Measurements from ENCODE around the gene TRPV2. TPM values are rescaled to one million over a fixed set of nuclear protein-coding genes. Genes with fewer than 3 reads are reported as not detected.
"Not testable (repeated sequence)": the region's sequence is repeated elsewhere in the genome, so short reads cannot be mapped to it uniquely, and the experiment has no call there.

TRPV2 gene
- polyA plus RNA-seq, 1 experiment = 7.9 TPM

GRCh38 chr17:16438557-16439302 is 23.4 kb downstream of the TRPV2 start:
- no peak for TF ChIP-seq CTCF (IDR thresholded peaks at IDR 0.05; ENCODE audit: insufficient read depth, low read depth, low read length)
- ChIA-PET CTCF (interaction anchor here (0.6 to 1.9 kb wide), 9 partner anchors 10 to 412 kb away, joined by 3 to 15 read pairs (median 5); no protein-coding TSS in a partner anchor), POLR2A (interaction anchor here (0.6 to 1.3 kb wide), 8 partner anchors 9 to 97 kb away, joined by 3 to 7 read pairs (median 3); no protein-coding TSS in a partner anchor)
- Histone ChIP-seq H3K27me3 (ENCODE audit: control insufficient read depth, insufficient read depth, low read length) (no peaks in the 10 kb centered on the region), H3K4me3 (ENCODE audit: low read depth, low read length) (peak overlapping the region; percentile 94), H3K36me3 (ENCODE audit: control insufficient read depth, insufficient read depth, low read length) (peaks cover 22% of the 10 kb centered on the region)
- DNase-seq (ENCODE audit: low read depth) = peak; percentile 99

- POLR2A ChIA-PET = interaction anchor here (0.5 to 1.1 kb wide), 2 partner anchors 21 to 75 kb away, joined by 3 to 4 read pairs; no protein-coding TSS in a partner anchor
- H3K4me3 ChIP-seq (ENCODE audit: low read depth, low read length) = peak overlapping the region; percentile 94
- no peaks in the 10 kb centered on the region for H3K27me3 ChIP-seq (ENCODE audit: control insufficient read depth, insufficient read depth, low read length)
- no peak for DNase-seq (ENCODE audit: low read depth)
- CTCF ChIA-PET = interaction anchor here (1.3 to 5.4 kb wide), 5 partner anchors 10 to 75 kb away, joined by 5 to 46 read pairs (median 13); no protein-coding TSS in a partner anchor
- peaks cover 27% of the 10 kb centered on the region for H3K36me3 ChIP-seq (ENCODE audit: control insufficient read depth, insufficient read depth, low read length)
- TF ChIP-seq CTCF (IDR thresholded peaks at IDR 0.05; ENCODE audit: insufficient read depth, low read depth, low read length) = no peak
Observed at GRCh38 chr17:16439303-16439791, 24.0 kb downstream of the TRPV2 start.

GRCh38 chr17:16439811-16440351 is 24.5 kb downstream of the TRPV2 start:
- POLR2A ChIA-PET = interaction anchor here (0.5 to 0.7 kb wide), 2 partner anchors 32 to 76 kb away, joined by 4 to 5 read pairs; no protein-coding TSS in a partner anchor

GRCh38 chr17:16440354-16440753 is 25.0 kb downstream of the TRPV2 start:
- ChIA-PET CTCF (interaction anchor here (0.9 to 5.4 kb wide), 5 partner anchors 12 to 91 kb away, joined by 3 to 46 read pairs (median 5); no protein-coding TSS in a partner anchor), POLR2A (interaction anchor here (0.7 kb wide), 1 partner anchor 33 kb away, joined by 5 read pairs; no protein-coding TSS in a partner anchor)
- H3K36me3 ChIP-seq (ENCODE audit: control insufficient read depth, insufficient read depth, low read length) = peaks cover 31% of the 10 kb centered on the region
- H3K27me3 ChIP-seq (ENCODE audit: control insufficient read depth, insufficient read depth, low read length); DNase-seq (ENCODE audit: low read depth): not testable (repeated sequence)
- peak overlapping the region; percentile 94 for H3K4me3 ChIP-seq (ENCODE audit: low read depth, low read length)

More at GRCh38 chr17:16439811-16440351, 24.5 kb downstream of the TRPV2 start:
- CTCF ChIA-PET = interaction anchor here (1.1 to 5.4 kb wide), 4 partner anchors 12 to 82 kb away, joined by 4 to 46 read pairs (median 8); no protein-coding TSS in a partner anchor
- DNase-seq (ENCODE audit: low read depth) = no peak
- H3K4me3 ChIP-seq (ENCODE audit: low read depth, low read length) = peak overlapping the region; percentile 94
- H3K27me3 ChIP-seq (ENCODE audit: control insufficient read depth, insufficient read depth, low read length) = no peaks in the 10 kb centered on the region
- peaks cover 30% of the 10 kb centered on the region for H3K36me3 ChIP-seq (ENCODE audit: control insufficient read depth, insufficient read depth, low read length)
- TF ChIP-seq CTCF (IDR thresholded peaks at IDR 0.05; ENCODE audit: insufficient read depth, low read depth, low read length) = no peak

- ChIA-PET CTCF (interaction anchor here (0.9 to 5.4 kb wide), 8 partner anchors 11 to 90 kb away, joined by 3 to 46 read pairs (median 4); no protein-coding TSS in a partner anchor), POLR2A (interaction anchor here (0.7 kb wide), 1 partner anchor 34 kb away, joined by 5 read pairs; no protein-coding TSS in a partner anchor)
- Histone ChIP-seq H3K4me3 (ENCODE audit: low read depth, low read length) (no peak overlapping the region), H3K36me3 (ENCODE audit: control insufficient read depth, insufficient read depth, low read length) (peaks cover 34% of the 10 kb centered on the region), H3K27me3 (ENCODE audit: control insufficient read depth, insufficient read depth, low read length) (no peaks in the 10 kb centered on the region)
- no peak for DNase-seq (ENCODE audit: low read depth)
- no peak for TF ChIP-seq CTCF (IDR thresholded peaks at IDR 0.05; ENCODE audit: insufficient read depth, low read depth, low read length)
Observed at GRCh38 chr17:16440901-16441629, 25.7 kb downstream of the TRPV2 start.

Data from BJ (cell line).